ENCODE results near the gene NAGS.
A peak's percentile ranks its signal among the peaks of the same experiment; 100 is the strongest.

NAGS gene

DNA sequence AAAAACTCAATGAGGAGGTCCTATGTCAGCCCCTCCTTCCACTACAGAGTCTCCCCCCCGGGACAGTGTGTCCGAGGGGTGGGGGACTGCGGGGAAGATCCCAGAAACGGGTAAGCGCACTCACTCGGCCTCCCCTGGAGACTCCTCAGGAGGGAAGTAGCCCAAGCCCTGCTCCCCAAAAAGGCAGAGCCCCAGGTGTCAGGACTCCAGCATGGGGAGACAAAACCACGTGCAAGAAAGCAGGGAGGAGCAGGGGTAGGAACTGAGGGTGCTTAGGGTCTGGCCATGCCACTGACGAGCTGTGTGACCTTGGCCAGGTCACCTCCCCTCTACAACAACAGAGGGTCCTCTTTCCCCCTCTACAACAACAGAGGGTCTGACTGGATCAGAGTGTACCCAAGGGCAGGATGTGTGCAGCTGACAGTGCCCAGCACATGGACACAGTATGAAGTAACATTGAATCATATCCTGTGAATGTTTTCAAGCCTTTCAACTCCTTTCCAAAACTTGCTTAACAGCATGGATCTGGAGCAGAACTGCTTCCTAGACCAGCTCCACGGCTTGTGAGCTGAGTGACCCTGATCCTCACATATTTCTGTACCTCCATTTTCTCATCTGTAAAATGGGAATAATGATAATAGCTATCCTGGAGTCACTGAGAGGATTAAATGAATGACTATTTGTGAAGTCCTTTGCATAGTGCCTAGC lies 2.1 kb upstream of the NAGS start:
- H3K4me3 ChIP-seq (ENCODE audit: control insufficient read depth, low read depth, low read length), result no peak overlapping the region
- TF ChIP-seq, protein P1, sequence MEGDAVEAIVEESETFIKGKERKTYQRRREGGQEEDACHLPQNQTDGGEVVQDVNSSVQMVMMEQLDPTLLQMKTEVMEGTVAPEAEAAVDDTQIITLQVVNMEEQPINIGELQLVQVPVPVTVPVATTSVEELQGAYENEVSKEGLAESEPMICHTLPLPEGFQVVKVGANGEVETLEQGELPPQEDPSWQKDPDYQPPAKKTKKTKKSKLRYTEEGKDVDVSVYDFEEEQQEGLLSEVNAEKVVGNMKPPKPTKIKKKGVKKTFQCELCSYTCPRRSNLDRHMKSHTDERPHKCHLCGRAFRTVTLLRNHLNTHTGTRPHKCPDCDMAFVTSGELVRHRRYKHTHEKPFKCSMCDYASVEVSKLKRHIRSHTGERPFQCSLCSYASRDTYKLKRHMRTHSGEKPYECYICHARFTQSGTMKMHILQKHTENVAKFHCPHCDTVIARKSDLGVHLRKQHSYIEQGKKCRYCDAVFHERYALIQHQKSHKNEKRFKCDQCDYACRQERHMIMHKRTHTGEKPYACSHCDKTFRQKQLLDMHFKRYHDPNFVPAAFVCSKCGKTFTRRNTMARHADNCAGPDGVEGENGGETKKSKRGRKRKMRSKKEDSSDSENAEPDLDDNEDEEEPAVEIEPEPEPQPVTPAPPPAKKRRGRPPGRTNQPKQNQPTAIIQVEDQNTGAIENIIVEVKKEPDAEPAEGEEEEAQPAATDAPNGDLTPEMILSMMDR (IDR thresholded peaks at IDR 0.05; ENCODE audit: control insufficient read depth, insufficient read depth, low read depth, low read length, missing control alignments), result no peak
- peak; percentile 65 for DNase-seq (ENCODE audit: low read depth)

- H3K4me3 ChIP-seq (ENCODE audit: control insufficient read depth, low read depth, low read length), result no peak overlapping the region
- DNase-seq (ENCODE audit: low read depth), result no peak
Observed at GRCh38 chr17:44004761-44005526, 522 bp downstream of the NAGS start.

DNA sequence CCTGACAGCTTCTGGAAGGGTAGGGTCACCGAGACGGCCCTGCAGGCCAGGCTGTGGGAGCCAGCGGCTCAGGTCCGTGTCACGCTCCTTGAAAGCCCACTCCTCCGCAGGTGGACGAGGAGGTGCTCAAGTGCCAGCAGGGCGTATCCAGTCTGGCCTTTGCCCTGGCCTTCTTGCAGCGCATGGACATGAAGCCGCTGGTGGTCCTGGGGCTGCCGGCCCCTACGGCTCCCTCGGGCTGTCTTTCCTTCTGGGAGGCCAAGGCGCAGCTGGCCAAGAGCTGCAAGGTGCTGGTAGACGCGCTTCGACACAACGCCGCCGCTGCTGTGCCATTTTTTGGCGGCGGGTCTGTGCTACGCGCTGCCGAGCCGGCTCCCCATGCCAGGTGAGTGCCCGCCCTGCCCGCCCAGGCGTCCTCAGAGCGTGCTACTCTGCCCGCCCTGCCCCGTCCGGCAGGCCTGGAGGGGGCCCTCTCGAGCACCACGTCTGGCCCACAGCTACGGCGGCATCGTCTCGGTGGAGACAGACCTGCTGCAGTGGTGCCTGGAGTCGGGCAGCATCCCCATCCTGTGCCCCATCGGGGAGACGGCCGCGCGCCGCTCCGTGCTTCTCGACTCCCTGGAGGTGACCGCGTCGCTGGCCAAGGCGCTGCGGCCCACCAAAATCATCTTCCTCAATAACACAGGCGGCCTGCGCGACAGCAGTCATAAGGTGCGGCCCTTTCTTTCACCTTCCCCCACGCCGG lies 1.3 kb downstream of the NAGS start:
- DNase-seq (ENCODE audit: low read depth), result no peak
- TF ChIP-seq, protein P1 (IDR thresholded peaks at IDR 0.05; ENCODE audit: control insufficient read depth, insufficient read depth, low read depth, low read length, missing control alignments), result peak; percentile 6
- H3K4me3 ChIP-seq (ENCODE audit: control insufficient read depth, low read depth, low read length), result peak overlapping the region; percentile 83

More at GRCh38 chr17:44004761-44005526, 522 bp downstream of the NAGS start:
- TF ChIP-seq, protein P1 (IDR thresholded peaks at IDR 0.05; ENCODE audit: control insufficient read depth, insufficient read depth, low read depth, low read length, missing control alignments), result no peak

DNA sequence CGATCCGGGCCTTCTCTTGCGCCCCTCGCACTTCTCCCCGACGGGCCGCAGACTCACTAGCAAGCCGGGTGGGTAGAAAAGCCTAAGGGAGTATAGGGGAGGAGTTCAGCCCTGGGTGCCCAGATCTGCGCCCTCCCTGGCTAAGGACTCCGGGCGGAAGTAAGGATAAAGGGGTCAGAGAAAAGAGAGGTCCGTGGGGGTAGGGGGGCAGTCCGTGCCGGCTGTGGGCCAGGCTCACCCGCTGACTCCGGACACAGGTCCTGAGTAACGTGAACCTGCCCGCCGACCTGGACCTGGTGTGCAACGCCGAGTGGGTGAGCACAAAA lies 1.8 kb downstream of the NAGS start:
- H3K4me3 ChIP-seq (ENCODE audit: control insufficient read depth, low read depth, low read length), result peak overlapping the region; percentile 83
- no peak for DNase-seq (ENCODE audit: low read depth)
- TF ChIP-seq, protein P1 (IDR thresholded peaks at IDR 0.05; ENCODE audit: control insufficient read depth, insufficient read depth, low read depth, low read length, missing control alignments), result no peak

DNA sequence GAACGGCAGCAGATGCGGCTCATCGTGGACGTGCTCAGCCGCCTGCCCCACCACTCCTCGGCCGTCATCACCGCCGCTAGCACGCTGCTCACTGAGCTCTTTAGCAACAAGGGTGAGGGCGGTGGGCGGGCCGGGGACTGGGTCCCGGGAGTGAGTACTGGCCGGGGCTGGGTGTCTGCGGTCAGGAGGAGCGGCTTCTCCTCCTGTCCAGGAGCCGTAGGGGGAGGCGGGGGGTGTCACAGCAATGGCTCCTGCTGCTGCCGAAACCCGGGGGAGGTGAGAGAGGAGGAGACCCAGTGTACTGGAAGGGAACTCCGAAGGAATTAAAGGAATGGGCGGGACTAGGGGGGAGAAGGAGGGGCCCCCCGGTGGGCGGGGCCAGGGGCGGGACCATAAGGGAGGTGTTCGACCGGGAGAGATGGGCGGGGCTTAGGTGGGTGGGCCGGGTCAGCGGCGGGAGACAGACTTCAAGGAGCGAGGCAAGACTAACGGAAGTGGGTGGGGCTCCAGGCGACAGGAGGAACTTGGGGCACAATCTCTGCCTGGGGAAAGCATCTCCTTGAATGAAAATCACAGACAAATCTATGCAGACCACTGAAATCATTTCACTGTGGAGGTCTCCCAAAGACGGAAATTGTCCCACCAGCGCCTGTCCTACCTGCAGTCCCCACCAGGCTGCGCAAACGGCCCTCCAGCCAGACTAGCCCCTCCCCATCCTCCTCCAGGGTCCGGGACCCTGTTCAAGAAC lies 2.4 kb downstream of the NAGS start:
- peak overlapping the region; percentile 83 for H3K4me3 ChIP-seq (ENCODE audit: control insufficient read depth, low read depth, low read length)
- TF ChIP-seq, protein P1 (IDR thresholded peaks at IDR 0.05; ENCODE audit: control insufficient read depth, insufficient read depth, low read depth, low read length, missing control alignments), result peak; percentile 71
- DNase-seq (ENCODE audit: low read depth), result peak; percentile 88
